ENCODE results near the gene TTC4.

DNA sequence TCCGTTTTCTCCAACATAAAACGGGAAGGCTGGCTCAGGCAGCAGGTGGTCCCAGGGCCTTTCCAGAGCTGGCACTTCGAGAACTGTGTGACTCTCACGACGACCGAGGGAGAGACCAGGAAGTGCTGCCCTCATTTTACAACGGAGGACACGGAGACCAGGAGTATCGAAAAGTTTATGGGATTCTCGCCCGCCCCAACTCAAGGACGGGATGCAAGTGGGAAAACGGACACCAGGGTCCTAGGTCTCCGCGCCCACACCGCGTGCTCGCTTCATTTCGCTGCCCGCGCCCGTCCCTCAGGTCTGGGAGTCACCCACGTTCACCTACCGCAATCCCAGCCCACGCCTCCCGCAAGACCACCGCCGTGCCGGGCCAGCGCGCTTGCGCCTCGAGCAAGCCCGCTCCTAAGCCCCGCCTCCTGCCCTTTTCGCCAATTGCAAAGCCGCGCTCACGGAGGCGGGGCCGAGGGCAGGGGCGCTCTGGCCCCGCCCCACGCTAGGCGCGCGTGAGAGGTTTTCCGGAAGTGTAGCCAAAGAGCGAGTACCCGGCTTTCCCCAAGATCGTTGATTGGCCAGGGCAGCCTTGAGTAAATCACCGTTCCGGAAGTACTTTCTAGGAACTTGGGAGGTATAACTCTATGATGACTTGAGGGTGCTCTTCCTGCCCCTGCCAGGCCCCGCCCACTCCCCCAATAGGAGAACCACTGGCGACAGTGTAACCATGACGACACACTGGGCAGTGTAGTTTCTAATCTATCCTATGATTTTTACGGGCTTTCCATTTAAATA lies 48.7 kb downstream of the TTC4 start, which contains the start of gene PARS2:
- no peak for TF ChIP-seq FOXJ3 (CRISPR knock-in tag; IDR thresholded peaks at IDR 0.05)
- TF ChIP-seq, protein P1, sequence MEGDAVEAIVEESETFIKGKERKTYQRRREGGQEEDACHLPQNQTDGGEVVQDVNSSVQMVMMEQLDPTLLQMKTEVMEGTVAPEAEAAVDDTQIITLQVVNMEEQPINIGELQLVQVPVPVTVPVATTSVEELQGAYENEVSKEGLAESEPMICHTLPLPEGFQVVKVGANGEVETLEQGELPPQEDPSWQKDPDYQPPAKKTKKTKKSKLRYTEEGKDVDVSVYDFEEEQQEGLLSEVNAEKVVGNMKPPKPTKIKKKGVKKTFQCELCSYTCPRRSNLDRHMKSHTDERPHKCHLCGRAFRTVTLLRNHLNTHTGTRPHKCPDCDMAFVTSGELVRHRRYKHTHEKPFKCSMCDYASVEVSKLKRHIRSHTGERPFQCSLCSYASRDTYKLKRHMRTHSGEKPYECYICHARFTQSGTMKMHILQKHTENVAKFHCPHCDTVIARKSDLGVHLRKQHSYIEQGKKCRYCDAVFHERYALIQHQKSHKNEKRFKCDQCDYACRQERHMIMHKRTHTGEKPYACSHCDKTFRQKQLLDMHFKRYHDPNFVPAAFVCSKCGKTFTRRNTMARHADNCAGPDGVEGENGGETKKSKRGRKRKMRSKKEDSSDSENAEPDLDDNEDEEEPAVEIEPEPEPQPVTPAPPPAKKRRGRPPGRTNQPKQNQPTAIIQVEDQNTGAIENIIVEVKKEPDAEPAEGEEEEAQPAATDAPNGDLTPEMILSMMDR (IDR thresholded peaks at IDR 0.05) = no peak
- TF ChIP-seq MEF2A (IDR thresholded peaks at IDR 0.05; ENCODE audit: borderline replicate concordance, low read depth) = no peak
- TF ChIP-seq, protein P2, sequence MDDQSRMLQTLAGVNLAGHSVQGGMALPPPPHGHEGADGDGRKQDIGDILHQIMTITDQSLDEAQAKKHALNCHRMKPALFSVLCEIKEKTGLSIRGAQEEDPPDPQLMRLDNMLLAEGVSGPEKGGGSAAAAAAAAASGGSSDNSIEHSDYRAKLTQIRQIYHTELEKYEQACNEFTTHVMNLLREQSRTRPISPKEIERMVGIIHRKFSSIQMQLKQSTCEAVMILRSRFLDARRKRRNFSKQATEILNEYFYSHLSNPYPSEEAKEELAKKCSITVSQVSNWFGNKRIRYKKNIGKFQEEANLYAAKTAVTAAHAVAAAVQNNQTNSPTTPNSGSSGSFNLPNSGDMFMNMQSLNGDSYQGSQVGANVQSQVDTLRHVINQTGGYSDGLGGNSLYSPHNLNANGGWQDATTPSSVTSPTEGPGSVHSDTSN (IDR thresholded peaks at IDR 0.05) = no peak
- no peak; a peak in 1 of 4 replicates for TF ChIP-seq EP300 (IDR thresholded peaks at IDR 0.05; ENCODE audit: borderline replicate concordance in 1 of 2, low read depth in 1 of 2, low read length in 1 of 2)
- peak; percentile 87 for TF ChIP-seq POLR2AphosphoS5 (IDR thresholded peaks at IDR 0.05; ENCODE audit: low read depth, low read length)
- no peak for TF ChIP-seq FOXM1 (IDR thresholded peaks at IDR 0.05; ENCODE audit: low read depth)
- no peak for TF ChIP-seq RAD21 (IDR thresholded peaks at IDR 0.05; ENCODE audit: low read length)
- peak; percentile 70 for TF ChIP-seq CHD2 (IDR thresholded peaks at IDR 0.05; ENCODE audit: low read length, partially characterized antibody)
- TF ChIP-seq, protein P3, sequence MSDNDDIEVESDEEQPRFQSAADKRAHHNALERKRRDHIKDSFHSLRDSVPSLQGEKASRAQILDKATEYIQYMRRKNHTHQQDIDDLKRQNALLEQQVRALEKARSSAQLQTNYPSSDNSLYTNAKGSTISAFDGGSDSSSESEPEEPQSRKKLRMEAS (IDR thresholded peaks at IDR 0.05; ENCODE audit: low read depth) = no peak
- no peak for TF ChIP-seq JUND (IDR thresholded peaks at IDR 0.05)
